Stomach (tissue), 9 donors: Measurements from ENCODE around the gene SND1. TPM values are rescaled to one million over a fixed set of nuclear protein-coding genes. Genes with fewer than 3 reads are reported as not detected.
A peak's percentile ranks its signal among the peaks of the same experiment; 100 is the strongest.

Experiments
- DNase-seq, 2 donors: peaks; one replicate each; pipeline versions ENCODE4 v3.0.0 to v3.0.0-alpha.2; 2013 to 2019
- H3K27ac ChIP-seq, 5 donors: fragments of 200-600 bp in 4 of 5; sonication (generic) in 4 of 5; one replicate each; pipeline ENCODE4 v1.5.1; 2013 to 2019; ENCODE audit warnings: mild to moderate bottlenecking in 1 of 5, moderate library complexity in 1 of 5
- H3K27me3 ChIP-seq, 3 donors: fragments of 200-600 bp; sonication (generic); one replicate each; pipeline ENCODE4 v1.5.1; 2017 to 2019; ENCODE audit warnings: mixed run types in 1 of 3
- H3K36me3 ChIP-seq, 4 donors: fragments of 200-600 bp; sonication (generic); 1 replicate in 3 of 4; 2 replicates in 1 of 4; pipeline ENCODE4 v1.5.1; 2016 to 2019
- H3K4me1 ChIP-seq, 4 donors: fragments of 200-600 bp; sonication (generic); one replicate each; pipeline ENCODE4 v1.5.1; 2016 to 2019
- H3K4me3 ChIP-seq, 4 donors: fragments of 200-600 bp; sonication (generic) in 3 of 4; one replicate each; pipeline ENCODE4 v1.5.1; 2016 to 2019; ENCODE audit warnings: mild to moderate bottlenecking in 1 of 4
- H3K9me3 ChIP-seq, 4 donors: fragments of 200-600 bp; sonication (generic); one replicate each; pipeline ENCODE4 v1.5.1; 2016 to 2019
- EP300 ChIP-seq: sonication (generic); formaldehyde crosslinking; IDR thresholded peaks from one replicate; pipeline ENCODE4 v1.6.1; 2017; ENCODE audit warnings: antibody characterized with exemption
- POLR2A ChIP-seq, 4 donors: fragments of 450-650 bp; IDR thresholded peaks; one replicate each; pipeline ENCODE4 v1.6.1; 2016; ENCODE audit warnings: antibody characterized with exemption in 4 of 4, control low read depth in 2 of 4, mild to moderate bottlenecking in 1 of 4, moderate library complexity in 1 of 4
- POLR2AphosphoS5 ChIP-seq, 3 donors: sonication (generic); formaldehyde crosslinking; IDR thresholded peaks; one replicate each; pipeline ENCODE4 v1.6.1; 2016; ENCODE audit warnings: antibody characterized with exemption in 3 of 3
- WGBS, 5 donors: extraction: QIAGEN DNeasy Blood & Tissue Kit in 3 of 5; methylation state at CpG; one replicate each; pipeline versions ENCODE4 v1.1.5 to v1.1.7; 2013 to 2018; 5-methylcytosine and 5-hydroxymethylcytosine counted together
- intact Hi-C: fragments of 100-400 bp; cut with DNase I; formaldehyde crosslinking; loops from one replicate; pipeline ENCODE4 v1.15.1; 2023; ENCODE audit warnings: low total_unique reads
- polyA plus RNA-seq, 3 donors: library from polyadenylated mRNA; stranded (reverse); fragments of 200-250 nt; gene quantifications; one replicate each; pipeline ENCODE4 v1.2.3, GENCODE V29; 2013
- total RNA-seq, 5 donors: library from RNA; depleted of rRNA; stranded (reverse); fragments of >200 nt; gene quantifications; one replicate each; pipeline versions ENCODE4 v1.1.0 to v1.2.3, GENCODE V29; 2014 to 2016
- TF ChIP-seq, protein P1 (sequence below), 7 experiments: fragments of 450-650 bp in 4 of 7; fragments of 200-600 bp in 3 of 7; sonication (generic) in 3 of 7; IDR thresholded peaks; one replicate each; pipeline ENCODE4 v1.5.1; 2016 to 2019; ENCODE audit warnings: antibody characterized with exemption in 7 of 7, control low read depth in 2 of 7, mild to moderate bottlenecking in 1 of 7
- donor health status: healthy with polysubstance abuse.
- donor health status: Bipolar disorder and iron deficiency.
- donor health status: healthy.

Gene SND1
- total and polyA plus RNA-seq, 8 donors, result 63.3 to 799 (median 126) TPM

DNA sequence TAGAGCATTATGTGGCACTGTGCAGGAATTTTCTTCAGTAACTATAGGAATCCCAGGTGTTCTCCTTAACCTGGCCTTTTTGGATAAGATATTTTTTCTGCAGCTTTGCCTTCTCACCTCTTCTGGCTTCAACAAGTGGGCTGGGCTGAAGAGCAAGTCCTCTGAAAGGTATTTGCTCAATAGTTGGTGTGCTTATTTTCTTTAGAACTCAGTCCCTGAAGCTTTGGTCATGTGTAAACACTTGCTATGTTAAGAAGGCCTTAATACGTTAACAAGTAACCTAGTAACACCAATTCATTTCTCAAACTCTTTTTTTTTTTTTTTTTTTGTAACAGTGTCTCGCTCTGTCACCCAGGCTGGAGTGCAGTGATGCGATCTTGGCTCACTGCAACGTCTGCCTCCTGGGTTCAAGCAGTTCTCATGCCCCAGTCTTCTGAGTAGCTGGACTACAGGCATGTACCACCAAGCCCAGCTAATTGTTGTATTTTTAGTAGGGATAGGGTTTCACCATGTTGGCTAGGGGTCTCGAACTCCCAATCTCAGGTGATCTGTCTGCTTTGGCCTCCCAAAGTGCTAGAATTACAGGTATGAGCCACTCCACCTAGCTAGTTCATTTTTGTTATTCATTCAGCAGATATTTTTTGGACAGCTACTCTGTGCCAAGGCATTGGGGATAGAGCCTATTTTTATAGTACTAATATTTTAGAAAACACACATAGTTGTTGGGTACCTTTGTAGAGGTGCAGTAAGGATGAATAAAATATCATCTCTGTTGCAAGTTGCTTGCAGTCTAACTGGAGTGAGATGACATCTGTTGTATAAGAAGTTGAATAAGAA is 164.6 kb downstream of the SND1 start:
- peaks cover 6 to 68% (median 27%) of the 10 kb centered on the region in 4 donors for H3K4me1 ChIP-seq
- 58 to 72% (median 67%) methylated on average over 5 of the region's 5 CpGs for WGBS, 5 donors
- H3K27me3 ChIP-seq, result no peaks in the 10 kb centered on the region
- no peak overlapping the region for H3K4me3 ChIP-seq
- no peaks in the 10 kb centered on the region for H3K9me3 ChIP-seq
- DNase-seq, result peak in 1 of 2 donors; percentile 18
- H3K36me3 ChIP-seq, result no peaks in the 10 kb centered on the region
- TF ChIP-seq, protein P1, sequence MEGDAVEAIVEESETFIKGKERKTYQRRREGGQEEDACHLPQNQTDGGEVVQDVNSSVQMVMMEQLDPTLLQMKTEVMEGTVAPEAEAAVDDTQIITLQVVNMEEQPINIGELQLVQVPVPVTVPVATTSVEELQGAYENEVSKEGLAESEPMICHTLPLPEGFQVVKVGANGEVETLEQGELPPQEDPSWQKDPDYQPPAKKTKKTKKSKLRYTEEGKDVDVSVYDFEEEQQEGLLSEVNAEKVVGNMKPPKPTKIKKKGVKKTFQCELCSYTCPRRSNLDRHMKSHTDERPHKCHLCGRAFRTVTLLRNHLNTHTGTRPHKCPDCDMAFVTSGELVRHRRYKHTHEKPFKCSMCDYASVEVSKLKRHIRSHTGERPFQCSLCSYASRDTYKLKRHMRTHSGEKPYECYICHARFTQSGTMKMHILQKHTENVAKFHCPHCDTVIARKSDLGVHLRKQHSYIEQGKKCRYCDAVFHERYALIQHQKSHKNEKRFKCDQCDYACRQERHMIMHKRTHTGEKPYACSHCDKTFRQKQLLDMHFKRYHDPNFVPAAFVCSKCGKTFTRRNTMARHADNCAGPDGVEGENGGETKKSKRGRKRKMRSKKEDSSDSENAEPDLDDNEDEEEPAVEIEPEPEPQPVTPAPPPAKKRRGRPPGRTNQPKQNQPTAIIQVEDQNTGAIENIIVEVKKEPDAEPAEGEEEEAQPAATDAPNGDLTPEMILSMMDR (IDR thresholded peaks at IDR 0.05), result no peak
- TF ChIP-seq POLR2A (IDR thresholded peaks at IDR 0.05) (no peak), POLR2AphosphoS5 (IDR thresholded peaks at IDR 0.05) (no peak), EP300 (no peak)
- H3K27ac ChIP-seq, result no peak overlapping the region
- intact Hi-C loops, result no loop called here

DNA sequence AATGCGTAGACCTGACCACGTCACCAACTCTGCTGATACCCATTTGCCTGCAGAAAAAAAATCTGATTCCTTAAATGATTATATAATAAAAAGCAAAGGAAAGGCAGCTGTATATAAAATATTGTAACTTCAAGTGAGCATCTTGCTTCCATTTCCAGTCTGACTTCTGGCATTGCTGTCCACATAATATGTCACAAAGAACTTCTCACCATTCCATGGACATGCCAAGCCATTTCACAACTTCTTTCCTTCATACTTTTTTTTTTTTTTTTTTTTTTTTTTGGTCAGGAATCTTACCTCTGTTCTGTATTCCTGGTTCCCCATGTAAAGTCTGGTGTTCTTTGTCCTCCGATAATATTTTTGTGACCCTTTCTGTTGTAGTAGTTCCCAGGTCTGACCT is 165.5 kb downstream of the SND1 start:
- Histone ChIP-seq H3K4me1 (peaks cover 6 to 60% (median 25%) of the 10 kb centered on the region in 4 donors), H3K27ac (no peak overlapping the region), H3K36me3 (no peaks in the 10 kb centered on the region), H3K4me3 (no peak overlapping the region), H3K27me3 (no peaks in the 10 kb centered on the region), H3K9me3 (no peaks in the 10 kb centered on the region)
- intact Hi-C loops, result no loop called here
- 94 to 99% (median 98%) methylated on average over 3 of the region's 3 CpGs for WGBS, 5 donors
- TF ChIP-seq, protein P1 (IDR thresholded peaks at IDR 0.05), result no peak
- TF ChIP-seq EP300 (no peak), POLR2A (IDR thresholded peaks at IDR 0.05) (no peak), POLR2AphosphoS5 (IDR thresholded peaks at IDR 0.05) (no peak)
- DNase-seq, result no peak

DNA sequence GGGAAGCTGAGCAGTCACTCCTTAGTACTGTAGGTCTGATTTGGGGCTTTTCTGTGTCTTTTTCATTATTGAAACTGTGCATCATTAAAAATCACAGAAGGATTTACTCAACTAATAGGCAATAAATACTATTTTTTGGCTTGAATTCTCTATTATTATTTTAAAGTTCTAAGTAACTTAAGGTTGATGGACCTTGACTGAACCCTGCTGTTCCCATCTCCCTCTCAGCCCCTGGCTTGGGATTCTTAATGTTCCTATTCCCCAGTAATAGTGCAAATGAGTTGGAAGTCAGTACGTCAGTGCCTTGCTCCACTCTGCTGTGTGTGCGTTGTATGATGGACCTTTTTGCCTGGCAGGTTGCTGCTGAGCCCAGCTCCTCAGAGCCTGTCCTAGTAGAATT is 166.3 kb downstream of the SND1 start:
- no peak for TF ChIP-seq POLR2A (IDR thresholded peaks at IDR 0.05)
- TF ChIP-seq, protein P1 (IDR thresholded peaks at IDR 0.05), result no peak
- no peak for TF ChIP-seq EP300
- no peak for TF ChIP-seq POLR2AphosphoS5 (IDR thresholded peaks at IDR 0.05)

DNA sequence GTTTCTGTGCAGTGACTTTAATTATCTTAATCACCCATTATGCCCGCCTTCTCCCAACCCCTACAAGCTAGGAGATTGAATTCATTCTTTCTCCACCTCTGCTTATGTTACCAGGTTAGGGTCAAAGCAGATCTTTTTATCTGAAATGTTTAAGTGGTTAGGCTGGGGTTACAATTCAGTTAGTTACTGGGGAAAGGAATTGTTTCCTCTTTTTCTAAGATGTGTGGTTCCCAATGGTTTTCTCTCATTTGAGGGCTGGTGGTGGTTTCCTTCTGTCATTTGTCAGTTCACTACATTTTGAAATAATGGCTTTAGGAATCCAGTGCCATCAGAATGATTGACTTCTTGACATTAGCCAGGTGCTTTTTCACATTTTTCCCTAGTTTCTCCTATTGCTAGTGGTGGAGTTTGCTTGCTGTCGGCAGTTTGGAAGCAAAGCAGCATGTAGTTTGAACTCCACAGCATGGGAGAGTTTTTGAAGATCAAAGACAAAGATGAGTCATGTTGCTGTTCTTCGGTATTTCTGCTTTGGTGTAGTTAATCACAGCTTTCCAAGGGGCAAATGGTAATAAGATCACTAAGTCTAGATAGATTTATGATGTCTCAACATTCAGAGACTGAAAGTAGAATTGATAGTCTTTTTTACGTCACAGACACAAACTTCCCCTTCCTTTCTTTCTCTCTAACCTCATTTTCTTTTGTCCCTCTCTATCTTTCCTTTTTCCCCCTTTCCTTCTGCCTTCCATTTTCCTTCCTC is 168.2 kb downstream of the SND1 start:
- Histone ChIP-seq H3K27me3 (no peaks in the 10 kb centered on the region), H3K4me3 (no peak overlapping the region), H3K27ac (no peak overlapping the region), H3K4me1 (peaks cover 6 to 54% (median 24%) of the 10 kb centered on the region in 4 donors), H3K36me3 (no peaks in the 10 kb centered on the region), H3K9me3 (no peaks in the 10 kb centered on the region)
- intact Hi-C loops, result no loop called here
- no peak for TF ChIP-seq EP300
- no peak for TF ChIP-seq POLR2A (IDR thresholded peaks at IDR 0.05)
- WGBS, 5 donors, result 72 to 82% (median 78%) methylated on average over 4 of the region's 4 CpGs
- DNase-seq, result peak in 1 of 2 donors; percentile 16

More for the DNA sequence above, 166.3 kb downstream of the SND1 start:
- Histone ChIP-seq H3K4me1 (peaks cover 6 to 56% (median 25%) of the 10 kb centered on the region in 4 donors), H3K27me3 (no peaks in the 10 kb centered on the region), H3K4me3 (no peak overlapping the region), H3K36me3 (no peaks in the 10 kb centered on the region), H3K27ac (no peak overlapping the region), H3K9me3 (no peaks in the 10 kb centered on the region)
- DNase-seq, result no peak
- 97 to 100% (median 99%) methylated on average over 2 of the region's 2 CpGs for WGBS, 5 donors
- intact Hi-C loops, result no loop called here
